Measurements from ENCODE around the gene RAD21L1. TPM values are rescaled to one million over a fixed set of nuclear protein-coding genes. Genes with fewer than 3 reads are reported as not detected.

The RAD21L1 gene
- total and polyA plus RNA-seq, 2 of the 8 experiments (the other 6 are each of a cell fraction or from before 2014, with no cell fraction given): 0.06 to 0.26 TPM

GRCh38 chr20:1266167-1266973 lies 40.5 kb downstream of the RAD21L1 start, which contains the start of gene SNPH:
SNPH (plus strand) TSS chr20:1266294; CDS start chr20:1296240, 29,946 bp downstream.
- Histone ChIP-seq H2BK120ac (replicated peaks; ENCODE audit: low read depth, low read length) (no peak within 1 kb of the TSS), H3K56ac (replicated peaks; ENCODE audit: insufficient read length, low read depth, low read length) (peak within 1 kb of the TSS; percentile 19), H2BK5ac (ENCODE audit: low read depth, low read length) (no peak within 1 kb of the TSS), H2AFZ (ENCODE audit: low read length) (peak within 1 kb of the TSS; percentile 80), H3K27ac (ENCODE audit: low read depth, low read length) (no peak within 1 kb of the TSS), H2BK20ac (ENCODE audit: low read length) (no peak within 1 kb of the TSS), H2AK5ac (ENCODE audit: low read depth, low read length) (no peak within 1 kb of the TSS), H3K27me3 (replicated peaks in 1 of 4; ENCODE audit: control insufficient read depth in 3 of 4, extremely low read depth in 1 of 4, insufficient read depth in 3 of 4, low read length in 3 of 4) (peaks cover 0 to 1% (median 0%) of the 10 kb centered on the region in 4 experiments; a peak in 2 of 7 replicates), H3K18ac (ENCODE audit: extremely low read depth, low read length) (no peak within 1 kb of the TSS), H4K5ac (ENCODE audit: insufficient read length, low read depth, low read length) (peak within 1 kb of the TSS; percentile 7), H3K4ac (replicated peaks; ENCODE audit: insufficient read length, low read depth, low read length) (no peak within 1 kb of the TSS), H3K9me3 (ENCODE audit: insufficient read depth in 2 of 2, low read depth in 1 of 2, low read length in 1 of 2) (no peaks in the 10 kb centered on the region), H3K4me2 (ENCODE audit: insufficient read depth in 1 of 2, low read depth in 2 of 2, low read length in 2 of 2) (peak within 1 kb of the TSS; percentile 71 to 92), H3K23me2 (ENCODE audit: low read depth, low read length) (peaks cover 4% of the 10 kb centered on the region; the same call in 1 of the 2 replicates), H3K23ac (ENCODE audit: insufficient read length) (no peak within 1 kb of the TSS), H3K14ac (ENCODE audit: insufficient read length) (no peak within 1 kb of the TSS), H3K4me1 (replicated peaks in 1 of 4; ENCODE audit: control insufficient read depth in 3 of 4, insufficient read depth in 4 of 4, low read length in 3 of 4) (peaks cover 0 to 13% (median 1%) of the 10 kb centered on the region in 4 experiments; a peak in 4 of 7 replicates), H3K79me2 (ENCODE audit: control insufficient read depth in 1 of 2, insufficient read depth in 2 of 2, low read length in 2 of 2) (no peaks in the 10 kb centered on the region), H3K79me1 (ENCODE audit: low read depth, low read length) (no peaks in the 10 kb centered on the region), H3K36me3 (ENCODE audit: control insufficient read depth in 2 of 4, insufficient read depth in 4 of 4, low read length in 3 of 4) (no peaks in the 10 kb centered on the region), H3K9ac (replicated peaks in 1 of 4; ENCODE audit: extremely low read depth in 1 of 4, low read depth in 3 of 4, low read length in 3 of 4) (peak within 1 kb of the TSS in 1 of 4 experiments; percentile 9; a peak in 3 of 7 replicates), H4K20me1 (replicated peaks in 1 of 2; ENCODE audit: control insufficient read depth in 1 of 2, insufficient read depth in 2 of 2, low read length in 2 of 2) (no peaks in the 10 kb centered on the region), H2BK12ac (ENCODE audit: low read depth, low read length) (no peak within 1 kb of the TSS; the same call in 1 of the 2 replicates), H3K4me3 (ENCODE audit: extremely low read depth in 1 of 4, insufficient read depth in 2 of 4, low read depth in 3 of 4, low read length in 4 of 4) (peak within 1 kb of the TSS; percentile 55 to 88 (median 72)), H2BK15ac (ENCODE audit: low read length) (no peak within 1 kb of the TSS), H4K91ac (replicated peaks; ENCODE audit: insufficient read length, low read length) (peak within 1 kb of the TSS; percentile 84), H4K8ac (ENCODE audit: extremely low read depth, insufficient read depth, low read length) (peak within 1 kb of the TSS; percentile 18; the same call in 1 of the 2 replicates)
- 1% methylated on average over 34 of the region's 61 CpGs; no CpG with 5 or more reads in 1 of the 2 experiments for WGBS, 2 experiments (ENCODE audit: extremely low coverage in 1 of 2, insufficient coverage in 1 of 2, insufficient read length in 1 of 2, insufficient replicate concordance in 2 of 2, low coverage in 1 of 2, low lambda C conversion rate in 2 of 2, missing lambda C conversion rate in 1 of 2)
- CTCF ChIA-PET (ENCODE audit: partially characterized antibody): interaction anchor here (0.6 to 1.5 kb wide), 8 partner anchors 9 to 177 kb away, joined by 3 to 7 read pairs (median 3); no protein-coding TSS in a partner anchor
- POLR2A ChIA-PET (ENCODE audit: partially characterized antibody): interaction anchor here (0.8 to 1.3 kb wide), 4 partner anchors 9 to 200 kb away, joined by 3 to 5 read pairs (median 4); no protein-coding TSS in a partner anchor
- DNase-seq (ENCODE audit: low read depth in 1 of 2, low spot score in 2 of 2) (peak; percentile 47 to 77), FAIRE-seq (no peak)
- TF ChIP-seq GTF2F1 (IDR thresholded peaks at IDR 0.05; ENCODE audit: borderline replicate concordance, low read depth, low read length): no peak
- TF ChIP-seq ASH2L (IDR thresholded peaks at IDR 0.05; ENCODE audit: low read length): peak; percentile 79
- TF ChIP-seq RXRA (IDR thresholded peaks at IDR 0.05; ENCODE audit: insufficient read depth, low read depth, low read length): no peak
- TF ChIP-seq RBBP5 (IDR thresholded peaks at IDR 0.05; ENCODE audit: borderline replicate concordance, low read depth, low read length): no peak
- peak; percentile 10; the same call in 1 of the 2 replicates for TF ChIP-seq FOSL1 (IDR thresholded peaks at IDR 0.05; ENCODE audit: insufficient read depth, low read depth, low read length)
- no peak for TF ChIP-seq PHF8 (conservative IDR thresholded peaks at IDR 0.05; ENCODE audit: low read depth, low read length)
- no peak for TF ChIP-seq POLR2AphosphoS5 (IDR thresholded peaks at IDR 0.05; ENCODE audit: low read depth, low read length)
- TF ChIP-seq GABPA (IDR thresholded peaks at IDR 0.05; ENCODE audit: borderline replicate concordance, insufficient read depth, low read length): no peak
- TF ChIP-seq JUN (IDR thresholded peaks at IDR 0.05; ENCODE audit: low read depth, low read length): no peak
- TF ChIP-seq TCF12 (IDR thresholded peaks at IDR 0.05; ENCODE audit: low read depth, low read length): no peak
- TF ChIP-seq CHD1 (IDR thresholded peaks at IDR 0.05; ENCODE audit: low read depth, low read length): no peak
- TF ChIP-seq MAX (IDR thresholded peaks at IDR 0.05): no peak

All from H1 (cell line).